ENCODE data around the gene TACC2. TPM values are rescaled to one million over a fixed set of nuclear protein-coding genes. Genes with fewer than 3 reads are reported as not detected.

Gene TACC2
- total and polyA plus RNA-seq, 8 donors = 17.9 to 43.6 (median 23.6) TPM

GRCh38 chr10:122033224-122033926 is 44.4 kb downstream of the TACC2 start:
- no peaks in the 10 kb centered on the region for H3K36me3 ChIP-seq
- no peaks in the 10 kb centered on the region for H3K4me1 ChIP-seq
- H3K27ac ChIP-seq = no peak overlapping the region
- FAIRE-seq = no peak
- DNase-seq = no peak
- intact Hi-C loops (cut with DNase I) = no loop called here
- TF ChIP-seq CTCF (IDR thresholded peaks at IDR 0.05) = no peak
- 77 to 82% methylated on average over 8 to 9 of the region's 9 CpGs for WGBS, 2 donors
- peak in 2 of 4 donors; percentile 43 to 51 for ATAC-seq
- H3K9me3 ChIP-seq = no peaks in the 10 kb centered on the region
- no peaks in the 10 kb centered on the region for H3K27me3 ChIP-seq
- no peak overlapping the region for H3K4me3 ChIP-seq

- ATAC-seq (peak in 1 of 4 donors; percentile 12), FAIRE-seq (no peak), DNase-seq (no peak)
- Histone ChIP-seq H3K36me3 (no peaks in the 10 kb centered on the region), H3K27ac (no peak overlapping the region), H3K27me3 (no peaks in the 10 kb centered on the region), H3K9me3 (no peaks in the 10 kb centered on the region), H3K4me3 (no peak overlapping the region), H3K4me1 (no peaks in the 10 kb centered on the region)
- intact Hi-C loops (cut with DNase I) = no loop called here
- WGBS, 2 donors = 80 to 84% methylated on average over 6 of the region's 6 CpGs
- no peak for TF ChIP-seq CTCF (IDR thresholded peaks at IDR 0.05)
Measured at GRCh38 chr10:122034149-122034756, 45.3 kb downstream of the TACC2 start.

GRCh38 chr10:122040786-122041185 is 51.8 kb downstream of the TACC2 start:
- Histone ChIP-seq H3K9me3 (no peaks in the 10 kb centered on the region), H3K4me1 (no peaks in the 10 kb centered on the region), H3K36me3 (no peaks in the 10 kb centered on the region), H3K27ac (no peak overlapping the region), H3K27me3 (no peaks in the 10 kb centered on the region), H3K4me3 (no peak overlapping the region)
- no peak for ATAC-seq
- WGBS, 2 donors = 77% methylated on average over 8 of the region's 8 CpGs
- no peak for DNase-seq
- TF ChIP-seq CTCF (IDR thresholded peaks at IDR 0.05) = no peak
- no peak for FAIRE-seq
- intact Hi-C loops (cut with DNase I) = no loop called here

- TF ChIP-seq CTCF (IDR thresholded peaks at IDR 0.05) = no peak
- Histone ChIP-seq H3K36me3 (no peaks in the 10 kb centered on the region), H3K27ac (no peak overlapping the region), H3K4me1 (no peaks in the 10 kb centered on the region), H3K4me3 (no peak overlapping the region), H3K9me3 (no peaks in the 10 kb centered on the region), H3K27me3 (no peaks in the 10 kb centered on the region)
- WGBS, 2 donors = 96 to 97% methylated on average over 1 of the region's 1 CpG
- DNase-seq (no peak), ATAC-seq (no peak), FAIRE-seq (no peak)
- intact Hi-C loops (cut with DNase I) = no loop called here
Measured at GRCh38 chr10:122042836-122043235, 53.9 kb downstream of the TACC2 start.

Data from pancreas (tissue), 10 donors.